ENCODE data around the gene ELAC2. TPM values are rescaled to one million over a fixed set of nuclear protein-coding genes. Genes with fewer than 3 reads are reported as not detected.

ELAC2 gene
- total RNA-seq, 1 donor from 2014 or later, result 54.8 TPM

GRCh38 chr17:12958786-12959185 is 59.0 kb downstream of the ELAC2 start:
- no peak for DNase-seq (ENCODE audit: low spot score)

- DNase-seq (ENCODE audit: low spot score), result no peak
These were observed 62.3 kb downstream of the ELAC2 start for GRCh38 chr17:12955521-12955920.

GRCh38 chr17:12953156-12953555 is 64.7 kb downstream of the ELAC2 start:
- no peak for DNase-seq (ENCODE audit: low spot score)

GRCh38 chr17:12952012-12952411 is 65.8 kb downstream of the ELAC2 start:
- no peak for DNase-seq (ENCODE audit: low spot score)

- no peak for DNase-seq (ENCODE audit: low spot score)
These were observed 70.8 kb downstream of the ELAC2 start for GRCh38 chr17:12947047-12947446.

Other genes starting within 250 kb of the ELAC2 start
- 4.1 TPM for gene ARHGAP44, start 228.5 kb downstream of the ELAC2 start, total RNA-seq